GM08714 (cell line): Measurements from ENCODE around the gene PDE10A.
"Not testable (repeated sequence)": the region's sequence is repeated elsewhere in the genome, so short reads cannot be mapped to it uniquely, and the experiment has no call there.

ENCODE experiments used
- H3K4me3 ChIP-seq: fragments of 200-500 bp; sonication (Bioruptor generic); 2 replicates; pipeline ENCODE4 v1.5.1; 2014; ENCODE audit warnings: mild to moderate bottlenecking, low read length, inconsistent platforms
- ZNF274 ChIP-seq: IDR thresholded peaks from 2 replicates; pipeline ENCODE4 v1.6.1; 2012; ENCODE audit warnings: mild to moderate bottlenecking, low read depth, low read length

The PDE10A gene

DNA sequence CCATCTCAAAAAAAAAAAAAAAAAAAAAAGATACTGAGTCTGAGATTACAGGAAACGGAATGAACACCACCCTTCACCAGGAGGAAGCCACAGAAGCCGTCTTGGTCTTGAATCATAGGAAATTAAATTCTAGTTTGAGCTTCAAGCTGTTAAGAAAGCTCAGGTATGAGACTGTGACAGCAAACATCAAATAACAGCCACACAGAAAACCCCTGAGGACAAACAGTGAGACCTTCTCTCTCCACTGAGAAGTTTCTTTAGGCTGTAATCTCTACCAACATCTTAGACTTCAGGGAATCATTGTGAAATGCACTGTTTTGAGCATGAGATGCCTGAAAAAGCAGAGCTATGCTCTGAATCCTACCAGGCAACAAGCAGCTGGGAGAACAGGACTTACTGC is 30.8 kb downstream of the PDE10A start:
- H3K4me3 ChIP-seq = no peak overlapping the region
- no peak for TF ChIP-seq ZNF274

- no peak for TF ChIP-seq ZNF274
- no peak overlapping the region for H3K4me3 ChIP-seq
Observed at GRCh38 chr6:165630544-165630953, 32.5 kb downstream of the PDE10A start.

DNA sequence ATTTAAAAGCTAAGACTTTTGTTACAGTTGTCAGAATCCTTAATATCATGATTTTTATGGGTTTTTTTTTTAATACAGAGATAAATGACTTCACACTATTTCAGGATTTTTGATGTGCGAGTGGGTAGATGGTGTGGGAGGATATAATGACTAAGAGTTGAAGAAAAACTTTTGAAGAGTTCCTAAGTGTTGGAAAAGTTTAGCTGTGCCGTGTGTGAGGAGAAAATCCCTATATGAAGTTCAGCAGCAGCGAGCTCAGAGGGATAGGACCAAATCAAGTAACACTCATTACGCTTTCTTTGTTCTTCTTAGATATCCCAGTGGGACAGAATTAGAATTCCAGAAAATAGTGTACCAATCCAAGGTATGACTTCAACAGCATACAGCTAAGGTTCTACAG is 34.1 kb downstream of the PDE10A start:
- TF ChIP-seq ZNF274 = no peak
- no peak overlapping the region for H3K4me3 ChIP-seq

DNA sequence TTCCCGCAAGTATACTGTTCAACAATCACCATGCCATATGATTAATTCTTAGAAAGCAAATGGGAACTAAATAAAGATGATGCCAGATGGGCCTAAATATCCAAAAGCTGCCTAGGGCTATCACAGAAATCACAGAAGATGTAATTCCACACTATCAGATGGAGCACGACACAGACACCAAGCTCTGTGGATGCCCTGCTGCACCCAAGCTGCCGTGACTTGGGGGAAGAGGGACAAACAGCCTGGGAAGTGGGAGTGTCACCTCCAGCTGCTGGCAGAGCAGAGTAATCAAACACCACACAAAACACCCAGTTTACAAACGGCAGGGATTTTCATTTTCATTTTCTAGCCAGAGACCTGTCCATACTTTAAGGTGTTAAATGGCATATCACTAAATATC is 35.7 kb downstream of the PDE10A start:
- no peak for TF ChIP-seq ZNF274
- no peak overlapping the region for H3K4me3 ChIP-seq

- no peak for TF ChIP-seq ZNF274
Observed at GRCh38 chr6:165626711-165627110, 36.3 kb downstream of the PDE10A start.

GRCh38 chr6:165624871-165625639 is 38.0 kb downstream of the PDE10A start:
- H3K4me3 ChIP-seq = no peak overlapping the region
- no peak for TF ChIP-seq ZNF274

More at GRCh38 chr6:165626711-165627110, 36.3 kb downstream of the PDE10A start:
- no peak overlapping the region for H3K4me3 ChIP-seq

DNA sequence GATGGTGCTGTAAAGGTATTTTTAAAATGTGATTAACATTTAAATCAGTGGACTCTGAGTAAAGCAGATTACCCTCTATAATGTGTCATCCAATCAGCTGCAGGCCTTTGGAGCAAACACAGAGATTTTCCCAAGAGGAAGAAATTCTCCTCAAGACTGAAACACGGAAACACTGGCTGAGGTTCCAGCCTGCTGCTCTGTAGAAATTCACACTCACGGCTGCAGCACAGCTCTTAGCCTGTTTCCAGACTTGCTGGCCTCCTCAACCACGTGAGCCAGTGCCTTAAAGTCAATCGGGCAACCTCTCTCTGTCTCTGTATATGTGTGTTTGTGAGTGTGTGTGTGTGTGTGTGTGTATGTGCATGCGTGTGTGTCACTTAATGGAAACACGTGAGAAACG is 41.1 kb downstream of the PDE10A start:
- TF ChIP-seq ZNF274 = no peak
- no peak overlapping the region for H3K4me3 ChIP-seq

DNA sequence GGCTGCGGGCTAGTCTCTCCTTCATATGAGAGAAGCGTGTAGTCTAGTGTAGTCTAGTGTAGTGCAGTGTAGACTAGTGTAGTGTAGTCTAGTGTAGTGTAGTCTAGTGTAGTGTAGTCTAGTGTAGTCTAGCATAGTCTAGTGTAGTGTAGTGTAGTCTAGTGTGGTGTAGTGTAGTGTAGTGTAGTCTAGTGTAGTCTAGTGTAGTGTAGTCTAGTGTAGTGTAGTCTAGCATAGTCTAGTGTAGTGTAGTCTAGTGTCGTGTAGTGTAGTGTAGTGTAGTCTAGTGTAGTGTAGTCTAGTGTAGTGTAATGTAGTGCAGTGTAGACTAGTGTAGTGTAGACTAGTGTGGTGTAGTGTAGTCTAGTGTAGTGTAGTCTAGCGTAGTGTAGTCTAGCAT is 44.1 kb downstream of the PDE10A start:
- not testable (repeated sequence) for H3K4me3 ChIP-seq

- H3K4me3 ChIP-seq = no peak overlapping the region
- no peak for TF ChIP-seq ZNF274
Observed at GRCh38 chr6:165618241-165618640, 44.8 kb downstream of the PDE10A start.

GRCh38 chr6:165617528-165617927 is 45.5 kb downstream of the PDE10A start:
- H3K4me3 ChIP-seq = no peak overlapping the region
- no peak for TF ChIP-seq ZNF274

GRCh38 chr6:165616116-165616515 is 46.9 kb downstream of the PDE10A start:
- no peak for TF ChIP-seq ZNF274
- H3K4me3 ChIP-seq = peak overlapping the region; percentile 29; the same call in 1 of the 2 replicates

DNA sequence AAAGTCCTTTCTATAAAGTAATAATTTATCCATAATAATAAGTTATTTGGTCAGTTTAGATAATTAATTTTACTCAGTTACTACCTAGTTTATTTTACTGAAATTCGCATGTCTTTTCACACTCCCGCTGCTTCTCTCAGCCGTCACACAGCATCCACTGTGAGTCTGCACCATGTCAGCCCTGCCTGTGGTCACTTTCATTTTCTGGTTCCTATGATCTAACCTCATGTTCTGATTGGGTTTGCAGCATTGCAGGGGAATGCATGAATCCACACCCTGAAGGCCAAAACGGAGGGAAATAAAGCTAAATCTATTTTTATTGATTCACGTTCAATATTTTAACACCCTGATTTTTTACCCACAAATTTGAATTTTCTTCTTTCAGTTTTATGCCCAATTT is 47.4 kb downstream of the PDE10A start:
- no peak for TF ChIP-seq ZNF274
- H3K4me3 ChIP-seq = 0 out of 2 replicates have a peak overlapping the region, but pooled peaks have one; percentile 29

DNA sequence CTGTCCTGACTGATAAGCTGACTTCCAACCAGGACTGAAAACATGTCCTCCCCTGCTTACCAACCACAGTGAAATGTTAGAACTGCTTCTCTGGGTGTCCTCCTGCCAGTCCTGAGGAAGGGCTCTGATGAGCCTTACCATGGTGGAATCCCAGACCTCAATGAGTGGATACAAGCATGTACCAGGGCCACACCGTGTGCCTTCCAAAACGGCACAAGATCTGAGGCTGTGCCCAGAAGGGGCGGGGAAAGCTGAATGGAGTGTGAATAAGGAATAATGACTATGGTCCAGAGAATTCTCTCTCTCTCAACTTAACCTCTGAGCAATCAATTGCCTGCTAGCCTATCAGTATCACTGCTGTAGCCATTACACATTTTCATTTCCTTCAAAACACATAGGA is 51.7 kb downstream of the PDE10A start:
- H3K4me3 ChIP-seq = no peak overlapping the region
- TF ChIP-seq ZNF274 = no peak

DNA sequence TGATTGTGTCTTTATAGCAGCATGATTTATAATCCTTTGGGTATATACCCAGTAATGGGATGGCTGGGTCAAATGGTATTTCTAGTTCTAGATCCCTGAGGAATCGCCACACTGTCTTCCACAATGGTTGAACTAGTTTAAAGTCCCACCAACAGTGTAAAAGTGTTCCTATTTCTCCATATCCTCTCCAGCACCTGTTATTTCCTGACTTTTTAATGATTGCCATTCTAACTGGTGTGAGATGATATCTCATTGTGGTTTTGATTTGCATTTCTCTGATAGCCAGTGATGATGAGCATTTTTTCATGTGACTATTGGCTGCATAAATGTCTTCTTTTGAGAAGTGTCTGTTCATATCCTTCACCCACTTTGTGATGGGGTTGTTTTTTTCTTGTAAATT is 54.5 kb downstream of the PDE10A start:
- not testable (repeated sequence) for H3K4me3 ChIP-seq

DNA sequence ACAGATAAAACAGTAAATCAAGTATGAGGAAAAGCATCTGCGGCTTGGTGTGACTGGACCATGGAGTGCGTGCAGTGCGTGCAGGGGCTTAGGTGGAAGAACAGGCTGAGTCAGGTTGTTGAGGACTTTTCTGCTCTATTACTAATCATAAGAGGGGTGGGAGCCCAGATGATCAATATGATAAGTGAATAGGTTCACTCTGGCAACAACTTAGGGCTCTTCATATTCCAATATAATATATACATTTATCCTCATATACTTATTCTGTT is 56.4 kb downstream of the PDE10A start:
- H3K4me3 ChIP-seq = no peak overlapping the region
- TF ChIP-seq ZNF274 = no peak

- TF ChIP-seq ZNF274 = no peak
Observed at GRCh38 chr6:165605901-165606739, 56.9 kb downstream of the PDE10A start.

More at GRCh38 chr6:165605901-165606739, 56.9 kb downstream of the PDE10A start:
- H3K4me3 ChIP-seq = no peak overlapping the region
